Suppressor macrophage treated with lipopolysaccharide for 4 hours (primary cell): Measurements from ENCODE around the gene NUTF2.

ENCODE experiments used
- DNase-seq: peaks from one replicate; pipeline ENCODE4 v3.0.0-alpha.2; 2020

The NUTF2 gene

DNA sequence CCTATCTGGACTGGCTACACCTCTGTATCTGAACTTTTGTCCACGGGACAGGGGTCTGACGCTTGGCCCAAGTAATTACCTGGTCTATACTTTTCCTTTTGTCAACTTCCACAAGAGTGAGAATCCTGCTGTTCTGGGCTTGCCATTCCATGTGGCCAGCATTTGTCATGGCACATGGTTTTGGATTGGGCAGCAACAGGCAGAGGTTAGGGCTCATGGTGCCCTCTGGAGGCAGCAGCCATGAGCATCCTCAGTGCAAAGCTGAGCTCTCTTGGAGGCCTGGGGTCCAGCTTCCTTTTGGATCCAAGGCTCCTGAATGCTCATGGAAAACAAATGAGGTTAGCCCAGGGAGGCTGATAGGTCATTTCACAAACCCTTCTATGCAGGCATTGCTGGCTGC is 18.6 kb downstream of the NUTF2 start:
- peak; percentile 55 for DNase-seq

DNA sequence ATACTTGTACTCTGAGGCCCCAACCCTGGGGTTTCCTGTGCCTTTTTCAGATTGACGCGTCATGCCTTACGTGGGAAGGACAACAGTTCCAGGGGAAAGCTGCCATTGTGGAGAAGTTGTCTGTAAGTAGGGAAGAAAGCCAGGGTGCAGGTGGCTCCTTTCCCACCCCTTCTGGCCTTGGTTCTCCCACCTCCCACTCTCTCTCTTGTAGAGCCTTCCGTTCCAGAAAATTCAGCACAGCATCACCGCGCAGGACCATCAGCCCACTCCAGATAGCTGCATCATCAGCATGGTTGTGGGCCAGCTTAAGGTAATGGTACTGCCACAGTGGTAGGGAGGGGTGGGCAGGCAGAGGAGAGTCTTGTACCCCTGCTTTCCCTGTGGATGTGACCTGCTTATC is 21.6 kb downstream of the NUTF2 start:
- no peak for DNase-seq

DNA sequence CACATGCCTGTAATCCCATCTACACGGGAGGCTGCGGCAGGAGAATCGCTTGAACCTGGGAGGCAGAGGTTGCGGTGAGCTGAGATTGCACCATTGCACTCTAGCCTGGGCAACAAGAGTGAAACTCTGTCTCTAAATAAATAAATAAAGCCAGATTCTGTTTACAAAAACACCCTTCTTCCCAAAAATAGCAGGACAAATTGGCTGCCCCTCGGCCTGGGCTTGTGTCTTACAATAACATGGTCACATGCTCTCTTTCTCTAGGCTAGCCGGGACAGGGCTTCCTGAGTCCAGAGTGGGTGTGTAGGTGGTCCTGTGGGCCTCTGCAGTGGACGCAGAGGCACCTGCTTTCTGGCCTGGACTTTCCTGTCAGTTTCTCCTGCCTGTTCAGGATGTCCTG is 22.9 kb downstream of the NUTF2 start:
- no peak for DNase-seq

DNA sequence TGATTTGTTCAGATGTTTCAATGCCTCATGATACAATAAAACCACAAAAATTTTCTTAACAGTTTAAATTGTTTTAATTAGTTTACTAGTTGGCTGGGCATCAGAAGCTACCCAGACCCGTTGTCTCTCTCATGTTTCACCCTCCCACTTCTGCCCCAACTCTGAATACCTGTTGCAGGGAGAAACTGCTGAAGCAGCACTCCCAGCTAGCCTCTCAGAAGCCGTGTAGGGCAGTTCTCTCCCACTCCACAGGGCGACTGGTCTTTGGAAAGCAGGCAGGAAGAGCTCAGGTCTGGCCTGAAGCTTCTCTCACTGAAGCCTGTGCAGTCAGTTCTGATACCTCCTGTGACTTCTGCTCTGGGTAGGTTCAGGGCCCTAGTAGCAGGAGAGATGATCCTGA is 24.5 kb downstream of the NUTF2 start:
- DNase-seq: no peak

DNA sequence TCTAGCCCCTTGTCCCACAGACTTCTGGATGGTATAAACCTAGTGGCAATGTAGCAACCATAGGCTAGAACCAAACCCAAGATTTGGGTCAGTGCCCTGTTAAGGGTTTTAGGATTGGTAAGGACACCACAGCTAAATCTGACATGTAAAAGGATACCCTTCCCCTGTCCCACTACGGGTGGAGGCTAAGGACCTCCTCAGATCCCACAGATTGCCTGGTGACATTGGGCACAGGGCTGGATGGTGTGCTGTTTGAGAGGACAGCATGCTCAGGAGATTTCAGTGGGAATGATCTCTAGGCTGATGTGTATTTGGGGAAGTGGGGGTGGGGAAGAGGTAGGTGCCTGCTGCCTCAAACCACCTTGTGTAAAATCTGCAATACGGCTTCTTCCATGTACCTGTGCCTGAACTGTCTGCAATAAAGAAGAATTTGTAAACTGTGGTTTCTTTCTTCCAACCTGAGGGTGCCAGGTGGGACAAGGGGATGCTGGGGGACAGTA is 25.4 kb downstream of the NUTF2 start:
- DNase-seq: no peak

DNA sequence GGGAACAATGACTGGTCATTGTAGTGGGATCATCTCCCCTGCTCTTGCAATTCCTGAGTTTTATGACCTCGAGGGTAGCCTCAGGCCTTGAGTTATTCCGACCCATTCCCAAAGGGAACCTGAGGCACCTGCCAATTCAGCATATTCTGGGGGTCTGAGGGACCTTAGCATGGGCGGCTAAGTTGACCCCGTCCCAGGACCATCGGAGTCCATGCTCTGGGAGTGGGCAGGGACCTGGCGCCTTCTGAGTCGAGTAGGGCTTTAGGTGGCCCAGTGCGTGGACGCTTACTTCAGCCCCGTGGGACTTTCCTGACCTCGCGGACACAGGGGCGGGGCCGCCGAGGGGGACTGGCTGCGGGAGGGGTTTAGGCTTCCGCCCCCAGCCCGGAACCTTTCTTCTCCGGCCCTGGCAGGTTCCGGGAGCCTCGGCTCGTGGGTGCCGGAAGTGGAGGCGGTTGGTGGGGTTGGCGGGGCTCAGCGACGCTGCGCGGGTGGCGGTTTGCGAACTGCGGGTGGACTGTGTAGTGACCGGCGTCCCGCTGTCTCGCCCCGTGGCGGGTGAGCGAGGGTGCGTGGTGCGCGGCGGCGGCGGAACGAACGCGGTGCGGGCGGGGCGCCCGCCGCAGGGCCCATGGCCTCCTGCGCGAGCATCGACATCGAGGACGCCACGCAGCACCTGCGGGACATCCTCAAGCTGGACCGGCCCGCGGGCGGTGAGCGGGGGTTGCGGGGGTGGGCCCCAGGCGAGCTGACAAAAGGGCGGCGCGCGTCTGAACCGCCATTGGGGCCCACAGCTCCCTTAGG is 26.1 kb downstream of the NUTF2 start, which contains the start of gene EDC4:
Gene EDC4, plus strand, starts transcription at position 422 of the 804 bp plus-strand sequence. Its CDS starts 210 bp downstream, at position 632.
- DNase-seq: peak; percentile 94

DNA sequence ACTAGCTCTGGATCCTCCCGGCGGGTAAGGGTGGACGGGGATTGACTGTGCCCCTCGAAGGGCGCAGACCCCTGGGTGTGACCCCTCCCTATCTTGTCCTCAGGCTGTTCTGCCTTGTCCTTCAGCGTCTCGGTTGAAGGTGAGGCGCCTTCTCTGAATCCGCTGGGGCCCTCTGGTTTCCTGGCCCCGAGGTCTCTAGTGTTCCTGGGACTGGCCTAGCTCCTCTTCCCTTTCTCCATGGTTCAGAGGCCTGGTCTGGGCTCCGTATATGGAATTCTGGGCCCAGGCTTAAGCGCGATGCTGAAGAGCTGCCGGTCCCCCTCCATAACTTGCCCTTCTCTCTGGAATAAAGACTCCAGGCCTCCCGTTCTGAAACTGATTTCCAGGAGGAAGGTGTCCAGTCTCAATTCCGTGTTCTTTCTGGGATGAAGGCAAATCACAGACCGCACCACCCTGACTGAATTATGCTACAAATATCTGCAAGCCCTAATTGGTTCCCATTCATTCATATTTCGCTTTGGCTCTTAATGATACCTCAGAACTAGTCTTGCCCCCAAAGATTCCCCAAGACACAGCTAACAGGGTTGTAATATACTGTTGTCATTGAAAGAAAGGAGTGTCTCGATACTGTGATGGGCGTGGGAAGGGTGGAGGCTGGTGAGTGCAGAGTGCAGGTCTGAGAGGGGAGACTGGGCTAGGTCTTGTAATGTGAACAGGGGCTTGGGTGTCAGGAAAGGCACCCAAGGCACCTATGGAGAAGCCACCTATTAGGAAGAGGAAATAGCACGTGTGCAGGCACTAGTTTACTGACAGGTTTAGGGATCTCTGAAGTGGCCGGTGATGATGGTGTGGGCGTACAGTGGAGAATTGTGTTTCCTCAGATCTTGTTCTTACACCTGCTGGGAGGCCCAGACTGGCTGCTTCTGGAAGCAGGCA is 27.0 kb downstream of the NUTF2 start:
- DNase-seq: peak; percentile 11

DNA sequence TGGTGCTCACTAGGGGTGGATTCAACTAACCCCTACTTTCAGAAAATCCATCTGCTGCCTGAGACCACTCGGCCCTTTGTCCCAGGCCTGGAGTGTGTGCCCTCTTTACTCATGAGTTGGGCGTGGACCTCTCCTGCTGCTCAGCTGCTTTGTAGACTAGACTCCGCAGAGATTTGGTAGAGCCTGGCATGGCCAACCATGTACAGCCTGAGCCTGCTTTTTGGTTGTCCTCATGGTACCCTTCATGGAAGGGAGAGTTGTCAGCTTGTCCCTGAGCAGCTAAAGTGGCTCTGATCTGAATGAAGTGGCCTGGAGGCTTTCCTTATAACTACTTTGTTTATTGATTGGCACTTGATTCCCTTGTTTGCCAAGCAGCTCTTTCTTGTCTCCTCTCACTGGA is 27.6 kb downstream of the NUTF2 start:
- DNase-seq: no peak

DNA sequence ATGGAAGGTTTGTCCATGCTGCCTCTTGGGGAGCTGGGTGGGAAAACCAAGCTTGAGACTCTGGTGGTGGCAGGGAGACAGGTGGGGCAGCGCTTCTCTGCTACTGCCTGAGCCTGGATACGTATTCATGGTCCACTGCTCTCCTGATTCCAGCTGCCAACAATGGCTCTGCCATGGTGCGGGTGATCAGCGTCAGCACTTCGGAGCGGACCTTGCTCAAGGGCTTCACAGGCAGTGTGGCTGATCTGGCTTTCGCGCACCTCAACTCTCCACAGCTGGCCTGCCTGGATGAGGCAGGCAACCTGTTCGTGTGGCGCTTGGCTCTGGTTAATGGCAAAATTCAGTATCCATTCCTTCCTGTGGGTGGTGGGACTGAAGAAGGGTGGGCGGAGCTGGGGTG is 30.3 kb downstream of the NUTF2 start:
- no peak for DNase-seq

DNA sequence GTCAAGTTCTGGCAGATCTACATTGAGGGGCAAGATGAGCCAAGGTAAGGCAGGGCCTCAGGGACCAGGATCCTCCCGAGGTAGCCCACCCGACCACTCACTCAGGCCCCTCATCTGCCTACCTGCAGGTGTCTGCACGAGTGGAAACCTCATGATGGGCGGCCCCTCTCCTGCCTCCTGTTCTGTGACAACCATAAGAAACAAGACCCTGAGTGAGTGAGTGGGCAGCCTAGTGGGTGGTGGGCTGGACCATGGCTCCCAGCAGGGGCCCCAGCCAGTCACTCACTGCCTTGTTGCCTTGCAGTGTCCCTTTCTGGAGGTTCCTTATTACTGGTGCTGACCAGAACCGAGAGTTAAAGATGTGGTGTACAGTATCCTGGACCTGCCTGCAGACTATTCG is 31.5 kb downstream of the NUTF2 start:
- no peak for DNase-seq

DNA sequence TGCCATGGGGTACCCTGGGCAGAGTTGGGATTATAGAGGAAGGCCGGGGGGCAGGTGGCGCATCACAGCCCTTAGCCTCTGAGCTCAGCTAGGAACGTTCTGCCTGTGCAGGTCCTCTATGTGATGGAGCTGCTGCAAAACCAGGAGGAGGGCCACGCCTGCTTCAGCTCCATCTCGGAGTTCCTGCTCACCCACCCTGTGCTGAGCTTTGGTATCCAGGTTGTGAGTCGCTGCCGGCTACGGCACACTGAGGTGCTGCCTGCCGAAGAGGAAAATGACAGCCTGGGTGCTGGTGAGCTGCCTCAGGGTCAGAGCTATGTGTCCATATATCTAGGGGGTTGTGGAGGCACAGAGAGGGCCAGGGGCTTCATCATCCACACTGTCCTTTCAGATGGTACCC is 32.1 kb downstream of the NUTF2 start:
- DNase-seq: no peak

DNA sequence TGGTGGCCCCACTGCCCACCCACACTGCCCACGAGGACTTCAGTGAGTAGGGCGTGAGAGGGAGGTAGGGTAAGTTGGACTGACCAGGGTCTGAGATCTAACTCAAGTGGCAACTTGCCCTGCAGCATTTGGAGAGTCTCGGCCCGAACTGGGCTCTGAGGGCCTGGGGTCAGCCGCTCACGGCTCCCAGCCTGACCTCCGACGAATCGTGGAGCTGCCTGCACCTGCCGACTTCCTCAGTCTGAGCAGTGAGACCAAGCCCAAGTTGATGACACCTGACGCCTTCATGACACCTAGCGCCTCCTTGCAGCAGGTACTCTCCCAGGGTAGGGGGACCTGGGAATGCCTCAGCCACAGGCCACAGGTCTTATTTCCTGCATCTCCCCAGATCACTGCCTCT is 32.7 kb downstream of the NUTF2 start:
- no peak for DNase-seq

DNA sequence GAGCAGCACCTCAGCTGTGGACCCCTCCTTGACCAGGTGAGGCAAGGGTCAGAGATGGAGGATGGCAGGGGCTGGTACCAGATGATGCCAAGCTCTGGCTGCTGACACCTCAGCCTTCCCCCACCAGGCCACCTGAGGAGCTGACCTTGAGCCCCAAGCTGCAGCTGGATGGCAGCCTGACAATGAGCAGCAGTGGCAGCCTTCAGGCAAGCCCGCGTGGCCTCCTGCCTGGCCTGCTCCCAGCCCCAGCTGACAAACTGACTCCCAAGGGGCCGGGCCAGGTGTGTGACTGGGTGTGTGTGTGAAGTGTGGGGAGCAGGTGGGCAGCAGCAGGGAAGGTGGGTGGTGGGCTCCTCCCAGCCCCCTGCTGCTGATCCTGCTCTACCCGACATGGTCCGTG is 33.2 kb downstream of the NUTF2 start:
- DNase-seq: no peak

DNA sequence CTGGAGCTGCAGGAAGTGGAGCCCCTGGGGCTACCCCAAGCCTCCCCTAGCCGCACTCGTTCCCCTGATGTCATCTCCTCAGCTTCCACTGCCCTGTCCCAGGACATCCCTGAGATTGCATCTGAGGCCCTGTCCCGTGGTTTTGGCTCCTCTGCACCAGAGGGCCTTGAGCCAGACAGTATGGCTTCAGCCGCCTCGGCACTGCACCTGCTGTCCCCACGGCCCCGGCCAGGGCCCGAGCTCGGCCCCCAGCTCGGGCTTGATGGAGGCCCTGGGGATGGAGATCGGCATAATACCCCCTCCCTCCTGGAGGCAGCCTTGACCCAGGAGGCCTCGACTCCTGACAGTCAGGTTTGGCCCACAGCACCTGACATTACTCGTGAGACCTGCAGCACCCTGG is 33.9 kb downstream of the NUTF2 start:
- no peak for DNase-seq

DNA sequence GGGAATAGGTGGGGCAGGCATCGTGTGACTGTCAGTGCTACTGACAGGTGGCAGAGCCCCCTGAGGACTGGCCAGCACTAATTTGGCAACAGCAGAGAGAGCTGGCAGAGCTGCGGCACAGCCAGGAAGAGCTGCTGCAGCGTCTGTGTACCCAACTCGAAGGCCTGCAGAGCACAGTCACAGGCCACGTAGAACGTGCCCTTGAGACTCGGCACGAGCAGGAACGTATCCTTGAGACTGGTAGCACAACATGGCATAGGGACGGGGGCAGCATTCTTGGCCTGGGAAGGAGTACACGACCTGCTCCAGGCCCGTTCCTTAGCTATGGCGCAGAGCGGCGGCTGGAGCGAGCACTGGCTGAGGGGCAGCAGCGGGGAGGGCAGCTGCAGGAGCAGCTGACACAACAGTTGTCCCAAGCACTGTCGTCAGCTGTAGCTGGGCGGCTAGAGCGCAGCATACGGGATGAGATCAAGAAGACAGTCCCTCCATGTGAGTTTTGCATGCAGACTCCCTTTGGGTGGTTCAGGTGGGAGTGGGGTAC is 35.0 kb downstream of the NUTF2 start:
- DNase-seq: no peak

DNA sequence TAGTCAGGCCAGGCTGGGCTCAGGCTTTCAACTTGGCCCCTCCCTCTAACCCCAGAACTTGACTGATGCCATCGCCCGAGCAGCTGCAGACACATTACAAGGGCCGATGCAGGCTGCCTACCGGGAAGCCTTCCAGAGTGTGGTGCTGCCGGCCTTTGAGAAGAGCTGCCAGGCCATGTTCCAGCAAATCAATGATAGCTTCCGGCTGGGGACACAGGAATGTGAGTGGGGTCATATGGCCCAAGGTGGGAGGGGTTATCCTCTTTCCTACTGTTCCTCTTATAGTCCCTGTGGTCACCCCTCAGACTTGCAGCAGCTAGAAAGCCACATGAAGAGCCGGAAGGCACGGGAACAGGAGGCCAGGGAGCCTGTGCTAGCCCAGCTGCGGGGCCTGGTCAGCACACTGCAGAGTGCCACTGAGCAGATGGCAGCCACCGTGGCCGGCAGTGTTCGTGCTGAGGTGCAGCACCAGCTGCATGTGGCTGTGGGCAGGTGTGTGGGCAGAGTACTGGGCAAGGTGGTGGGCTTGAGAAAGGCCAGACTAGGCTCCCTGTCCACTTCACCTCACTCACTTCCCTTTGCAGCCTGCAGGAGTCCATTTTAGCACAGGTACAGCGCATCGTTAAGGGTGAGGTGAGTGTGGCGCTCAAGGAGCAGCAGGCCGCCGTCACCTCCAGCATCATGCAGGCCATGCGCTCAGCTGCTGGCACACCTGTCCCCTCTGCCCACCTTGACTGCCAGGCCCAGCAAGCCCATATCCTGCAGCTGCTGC is 35.8 kb downstream of the NUTF2 start:
- DNase-seq: no peak

DNA sequence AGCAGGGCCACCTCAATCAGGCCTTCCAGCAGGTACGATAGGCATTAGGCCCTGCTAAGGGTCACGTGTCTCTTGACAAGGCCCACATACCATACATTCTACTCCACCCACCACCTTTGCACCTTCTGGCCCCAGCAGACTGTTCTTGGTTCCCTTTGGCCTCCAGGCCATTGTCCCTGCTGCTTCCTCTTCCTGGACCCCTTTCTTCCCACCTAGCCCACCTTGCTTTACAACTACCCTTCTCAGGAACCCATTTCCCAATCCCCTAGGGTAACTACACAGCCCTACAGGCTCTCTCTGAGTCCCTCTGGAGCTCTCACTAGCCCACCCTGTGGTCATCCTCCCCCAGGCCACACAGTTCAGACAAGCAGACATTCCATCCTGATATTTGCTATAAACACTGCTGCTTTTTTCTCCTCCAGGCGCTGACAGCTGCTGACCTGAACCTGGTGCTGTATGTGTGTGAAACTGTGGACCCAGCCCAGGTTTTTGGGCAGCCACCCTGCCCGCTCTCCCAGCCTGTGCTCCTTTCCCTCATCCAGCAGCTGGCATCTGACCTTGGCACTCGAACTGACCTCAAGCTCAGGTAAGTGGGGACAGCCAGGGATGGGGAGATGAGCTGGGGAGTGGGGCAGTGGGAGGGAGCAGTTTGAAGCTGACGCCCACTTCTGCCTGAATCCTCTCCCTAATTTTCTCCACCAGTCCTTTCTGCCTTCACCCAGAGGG is 36.6 kb downstream of the NUTF2 start:
- no peak for DNase-seq

DNA sequence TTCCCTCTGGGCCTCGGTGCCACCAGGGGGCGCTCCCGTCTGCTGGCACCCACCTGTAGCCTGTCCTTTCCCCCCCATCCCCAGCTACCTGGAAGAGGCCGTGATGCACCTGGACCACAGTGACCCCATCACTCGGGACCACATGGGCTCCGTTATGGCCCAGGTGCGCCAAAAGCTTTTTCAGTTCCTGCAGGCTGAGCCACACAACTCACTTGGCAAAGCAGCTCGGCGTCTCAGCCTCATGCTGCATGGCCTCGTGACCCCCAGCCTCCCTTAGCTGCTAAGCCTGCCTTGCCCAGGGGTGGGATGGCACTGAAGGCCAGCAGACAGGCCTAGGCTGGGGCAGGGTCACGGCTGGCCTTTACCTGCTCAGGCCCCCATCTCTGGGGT is 37.1 kb downstream of the NUTF2 start:
- peak; percentile 58 for DNase-seq

DNA sequence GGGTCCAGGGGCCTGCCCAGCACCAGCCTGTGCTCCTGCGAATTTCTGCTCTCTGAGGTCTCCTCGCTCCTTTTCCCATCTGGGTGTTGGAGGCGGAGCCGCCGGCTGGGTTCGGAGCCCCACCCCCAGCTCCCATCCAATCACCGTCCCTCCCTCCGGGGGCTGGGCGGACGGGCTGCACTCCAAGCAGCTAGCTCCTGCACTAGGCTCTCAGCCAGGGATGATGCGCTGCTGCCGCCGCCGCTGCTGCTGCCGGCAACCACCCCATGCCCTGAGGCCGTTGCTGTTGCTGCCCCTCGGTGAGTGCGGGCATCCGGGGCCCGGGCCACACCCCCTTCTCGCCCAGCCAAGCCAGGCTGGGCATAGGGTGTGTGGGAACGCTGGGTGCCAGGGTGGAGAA is 38.0 kb downstream of the NUTF2 start, which contains the start of gene NRN1L:
Gene NRN1L, plus strand, starts transcription at position 202 of the 400 bp plus-strand sequence. Its CDS starts 19 bp downstream, at position 221.
- no peak for DNase-seq

DNA sequence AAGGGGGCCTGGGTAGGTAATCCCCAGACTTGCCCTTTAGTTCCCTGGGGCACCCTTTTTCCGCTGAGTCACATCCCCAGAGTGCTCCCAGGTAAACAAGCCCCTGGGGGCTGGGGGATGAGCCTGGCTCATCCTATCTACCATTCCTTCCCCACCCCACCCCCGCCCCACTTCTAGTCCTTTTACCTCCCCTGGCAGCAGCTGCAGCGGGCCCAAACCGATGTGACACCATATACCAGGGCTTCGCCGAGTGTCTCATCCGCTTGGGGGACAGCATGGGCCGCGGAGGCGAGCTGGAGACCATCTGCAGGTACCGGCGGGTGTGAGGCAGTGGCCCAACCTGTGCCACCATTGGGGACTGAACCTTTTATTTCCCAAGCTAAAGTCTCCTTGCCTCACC is 38.8 kb downstream of the NUTF2 start:
- no peak for DNase-seq

DNA sequence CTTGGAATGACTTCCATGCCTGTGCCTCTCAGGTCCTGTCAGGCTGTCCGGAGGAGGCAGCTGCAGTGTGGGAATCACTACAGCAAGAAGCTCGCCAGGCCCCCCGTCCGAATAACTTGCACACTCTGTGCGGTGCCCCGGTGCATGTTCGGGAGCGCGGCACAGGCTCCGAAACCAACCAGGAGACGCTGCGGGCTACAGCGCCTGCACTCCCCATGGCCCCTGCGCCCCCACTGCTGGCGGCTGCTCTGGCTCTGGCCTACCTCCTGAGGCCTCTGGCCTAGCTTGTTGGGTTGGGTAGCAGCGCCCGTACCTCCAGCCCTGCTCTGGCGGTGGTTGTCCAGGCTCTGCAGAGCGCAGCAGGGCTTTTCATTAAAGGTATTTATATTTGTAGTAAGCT is 39.2 kb downstream of the NUTF2 start:
- DNase-seq: no peak

DNA sequence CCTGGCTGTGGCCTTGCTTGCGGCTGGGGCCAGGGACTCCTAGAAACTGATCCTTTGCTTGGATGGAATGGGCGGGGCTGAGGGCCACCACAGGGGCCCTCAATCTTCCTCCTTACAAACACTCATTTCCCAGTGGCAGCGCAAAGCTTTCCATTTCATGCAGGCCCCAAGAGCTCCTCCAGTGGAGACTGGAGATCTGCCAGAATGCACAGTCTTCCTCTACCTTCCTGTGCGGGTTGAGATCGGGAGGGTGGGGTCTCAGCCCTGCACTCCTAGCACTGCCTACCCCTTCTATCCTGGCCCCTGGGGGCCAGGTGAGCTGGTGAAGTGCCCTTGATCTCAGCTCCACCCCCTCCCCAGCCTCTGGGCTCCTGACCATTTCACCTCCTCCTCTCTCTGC is 39.7 kb downstream of the NUTF2 start:
- no peak for DNase-seq
